ENCODE measurements around the gene PDCD10.

Gene PDCD10

GRCh38 chr3:167743799-167744198 is 9.1 kb upstream of the PDCD10 start:
- TF ChIP-seq CTCF (IDR thresholded peaks at IDR 0.05; ENCODE audit: low read depth, low read length, missing control alignments), result no peak
- DNase-seq (ENCODE audit: extremely low read depth, low read depth), result no peak
- H3K4me3 ChIP-seq (replicated peaks; ENCODE audit: low read depth, low read length), result no peak overlapping the region

- TF ChIP-seq CTCF (IDR thresholded peaks at IDR 0.05; ENCODE audit: low read depth, low read length, missing control alignments), result no peak
- DNase-seq (ENCODE audit: extremely low read depth, low read depth), result no peak
- no peak overlapping the region for H3K4me3 ChIP-seq (replicated peaks; ENCODE audit: low read depth, low read length)
These were observed 7.6 kb upstream of the PDCD10 start for GRCh38 chr3:167742338-167742737.

DNA sequence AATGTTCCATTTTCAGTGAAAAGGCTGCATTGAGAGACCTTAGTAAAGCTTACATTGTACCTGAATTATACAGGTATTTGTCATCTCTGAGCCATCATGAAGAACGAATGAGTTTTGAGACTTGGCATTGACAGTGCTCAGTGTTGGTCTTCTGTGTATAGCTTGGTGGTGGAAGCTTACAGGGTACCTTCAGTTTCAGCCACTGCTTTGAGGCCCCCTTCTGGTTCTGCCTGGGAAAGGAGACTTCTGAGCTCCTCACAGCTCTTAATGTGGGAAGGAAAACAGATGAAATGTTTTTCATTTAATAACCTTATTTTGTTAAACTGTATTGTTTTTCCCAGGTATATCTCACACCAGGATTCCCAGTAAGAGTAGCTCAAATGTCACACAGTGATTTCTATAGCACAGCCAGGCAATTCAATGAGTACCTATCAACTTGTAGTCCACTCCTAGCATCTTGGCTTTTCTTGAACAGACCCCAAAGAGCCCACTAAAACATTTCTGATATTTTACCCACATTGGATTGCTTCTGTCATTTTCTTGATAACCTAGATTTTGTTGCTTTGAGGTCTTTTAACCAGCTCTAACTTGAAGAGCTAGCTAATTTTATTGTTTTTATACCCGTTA is 6.4 kb upstream of the PDCD10 start:
- H3K4me3 ChIP-seq (replicated peaks; ENCODE audit: low read depth, low read length), result no peak overlapping the region
- peak; percentile 54 for TF ChIP-seq CTCF (IDR thresholded peaks at IDR 0.05; ENCODE audit: low read depth, low read length, missing control alignments)
- DNase-seq (ENCODE audit: extremely low read depth, low read depth), result peak; percentile 11

- H3K4me3 ChIP-seq (replicated peaks; ENCODE audit: low read depth, low read length), result no peak overlapping the region
- no peak for TF ChIP-seq CTCF (IDR thresholded peaks at IDR 0.05; ENCODE audit: low read depth, low read length, missing control alignments)
- no peak for DNase-seq (ENCODE audit: extremely low read depth, low read depth)
These were observed 4.6 kb upstream of the PDCD10 start for GRCh38 chr3:167739190-167739810.

- TF ChIP-seq CTCF (IDR thresholded peaks at IDR 0.05; ENCODE audit: low read depth, low read length, missing control alignments), result no peak
- DNase-seq (ENCODE audit: extremely low read depth, low read depth), result no peak
These were observed 3.3 kb upstream of the PDCD10 start for GRCh38 chr3:167738037-167738436.

DNA sequence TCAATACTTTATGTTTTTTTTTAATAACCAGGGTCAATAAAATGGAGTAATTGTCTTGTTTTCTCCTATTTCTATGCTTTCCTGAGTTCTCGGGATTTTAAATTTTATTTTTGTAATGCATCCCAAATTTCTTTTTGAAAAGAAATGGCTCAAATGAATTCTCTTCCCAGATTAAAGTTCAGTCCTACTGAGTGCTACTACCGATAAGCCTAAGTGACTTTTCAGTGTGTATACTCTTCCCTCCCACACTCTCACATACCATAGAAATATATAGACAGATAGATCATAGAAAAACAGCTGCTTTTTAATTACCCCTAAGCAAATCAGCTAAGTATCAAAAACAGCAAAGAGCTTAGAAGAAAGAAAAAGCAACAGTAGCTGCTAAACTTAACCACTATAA is 2.3 kb upstream of the PDCD10 start:
- DNase-seq (ENCODE audit: extremely low read depth, low read depth), result no peak
- no peak overlapping the region for H3K4me3 ChIP-seq (replicated peaks; ENCODE audit: low read depth, low read length)
- TF ChIP-seq CTCF (IDR thresholded peaks at IDR 0.05; ENCODE audit: low read depth, low read length, missing control alignments), result no peak

More at GRCh38 chr3:167738037-167738436, 3.3 kb upstream of the PDCD10 start:
- no peak overlapping the region for H3K4me3 ChIP-seq (replicated peaks; ENCODE audit: low read depth, low read length)
